Activated CD4-positive, CD25-positive, alpha-beta regulatory T cell (primary cell): ENCODE measurements around the gene CKB.
A peak's percentile ranks its signal among the peaks of the same experiment; 100 is the strongest.

ENCODE experiments used
- DNase-seq, 4 experiments: peaks; one replicate each; lab custom pipeline; 2025; lab: John Stamatoyannopoulos, UW

Gene CKB

DNA sequence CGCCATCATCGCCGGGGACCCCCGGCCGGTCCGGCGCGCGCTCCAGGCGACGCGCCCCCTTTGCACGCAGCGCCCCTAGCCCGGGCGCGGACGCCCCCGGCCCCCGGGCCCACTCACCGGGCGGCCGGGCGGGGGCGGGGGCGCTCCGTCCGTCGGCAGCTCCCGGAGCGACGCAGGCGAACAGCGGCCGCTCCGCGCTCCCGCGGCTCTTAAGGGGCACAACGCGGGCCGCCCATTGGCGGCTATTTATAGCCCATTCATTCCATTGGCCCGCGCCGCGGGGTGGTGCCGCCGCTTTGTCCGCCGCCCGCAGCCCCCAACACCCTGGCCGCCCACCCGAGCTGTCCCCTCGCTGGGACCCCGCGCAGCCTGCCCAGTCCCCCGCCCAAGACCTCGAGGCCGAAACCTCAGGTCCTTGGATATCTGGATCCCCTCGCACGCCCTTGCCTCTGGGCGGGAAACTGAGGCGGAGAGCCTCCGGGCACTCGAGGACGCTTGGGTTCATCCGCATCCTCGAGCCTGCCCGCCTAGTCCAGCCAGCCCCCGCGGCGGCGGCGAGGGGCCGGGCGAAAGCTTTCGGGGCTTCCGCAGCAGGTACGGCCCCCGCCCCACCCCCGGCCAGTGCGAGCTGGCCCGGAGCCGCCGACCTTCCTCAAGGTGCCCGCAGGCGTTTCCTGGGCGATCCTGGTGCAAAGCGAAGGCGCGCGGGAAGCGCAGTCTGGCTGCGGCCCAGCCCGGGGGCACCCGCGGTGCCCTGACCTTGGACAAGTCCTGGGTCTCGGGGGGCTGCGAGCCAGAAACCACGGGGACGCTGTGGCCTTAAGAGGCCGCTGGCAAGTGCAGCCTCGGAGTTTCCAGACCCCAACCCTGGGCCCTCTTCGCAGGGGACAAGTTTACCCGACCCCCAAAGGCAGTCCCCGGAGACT, at the start of gene CKB:
Gene CKB (minus strand): TSS at position 182 of the 926 bp plus-strand sequence. CDS start 337 bp downstream, outside the sequence.
- no peak for DNase-seq

DNA sequence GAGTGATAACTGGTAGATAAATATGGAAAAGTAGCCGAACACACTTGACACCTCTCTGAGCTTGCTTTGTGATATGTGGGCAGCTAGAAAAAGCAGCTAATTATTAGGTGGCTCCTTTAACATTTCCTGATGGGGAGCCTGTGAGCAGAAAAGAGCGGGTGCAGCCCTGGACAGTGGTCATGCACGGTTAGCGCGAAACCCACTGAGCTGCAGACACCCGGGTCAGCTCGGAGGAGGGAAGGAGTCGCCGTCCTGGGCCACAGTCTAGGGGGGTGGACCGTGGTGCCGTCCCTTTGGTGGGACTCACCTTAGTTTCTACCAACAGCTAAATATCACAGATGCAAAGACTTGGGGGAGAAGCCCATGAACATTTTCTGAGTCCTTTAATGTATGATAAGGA, 46.8 kb upstream of the CKB start:
- DNase-seq = no peak

DNA sequence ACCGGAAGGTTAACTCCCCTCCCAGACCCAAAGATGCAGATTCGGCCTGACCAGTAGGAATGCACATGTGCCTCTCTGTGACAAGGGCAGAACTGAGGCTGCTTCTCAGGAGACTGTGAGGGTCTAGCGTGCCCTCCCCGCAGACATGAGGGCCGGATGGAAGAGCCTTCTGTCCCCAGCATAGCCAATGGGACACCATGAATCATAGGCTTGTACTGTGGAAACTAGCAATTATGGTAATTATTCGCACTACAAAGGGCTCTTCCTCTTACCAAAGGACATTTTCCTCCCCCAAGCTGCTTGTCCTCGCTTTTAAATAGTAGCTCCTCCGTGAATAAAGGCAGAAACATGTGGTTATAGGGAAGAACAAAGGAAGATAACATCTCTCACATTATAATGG, 46.3 kb upstream of the CKB start:
- no peak for DNase-seq

DNA sequence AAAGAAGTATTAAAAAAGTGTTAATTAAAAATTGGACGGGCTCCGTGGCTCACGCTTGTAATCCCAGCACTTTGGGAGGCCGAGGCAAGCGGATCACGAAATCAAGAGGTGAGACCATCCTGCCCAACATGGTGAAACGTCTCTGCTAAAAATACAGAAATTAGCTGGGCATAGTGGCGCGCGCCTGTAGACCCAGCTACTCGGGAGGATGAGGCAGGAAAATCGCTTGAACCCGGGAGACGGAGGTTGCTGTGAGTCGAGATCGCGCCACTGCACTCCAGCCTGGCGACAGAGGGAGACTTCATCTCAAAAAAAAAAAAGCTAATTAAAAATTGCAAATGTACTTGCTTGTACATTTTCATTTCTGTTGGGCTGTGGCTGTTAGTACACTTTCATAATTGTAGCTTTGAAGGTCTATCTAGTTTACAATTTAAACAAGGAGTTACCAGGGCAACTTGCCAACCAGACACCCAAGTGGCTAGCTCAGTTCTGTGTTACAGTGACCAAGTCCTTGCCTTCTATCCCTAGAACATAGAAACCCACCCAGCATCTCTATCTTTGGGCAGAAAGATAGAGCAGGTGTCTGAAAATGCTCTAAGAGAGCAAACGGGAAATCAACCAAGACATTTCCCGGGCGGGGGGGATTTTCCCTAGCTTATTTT, 41.3 kb upstream of the CKB start:
- DNase-seq = no peak

DNA sequence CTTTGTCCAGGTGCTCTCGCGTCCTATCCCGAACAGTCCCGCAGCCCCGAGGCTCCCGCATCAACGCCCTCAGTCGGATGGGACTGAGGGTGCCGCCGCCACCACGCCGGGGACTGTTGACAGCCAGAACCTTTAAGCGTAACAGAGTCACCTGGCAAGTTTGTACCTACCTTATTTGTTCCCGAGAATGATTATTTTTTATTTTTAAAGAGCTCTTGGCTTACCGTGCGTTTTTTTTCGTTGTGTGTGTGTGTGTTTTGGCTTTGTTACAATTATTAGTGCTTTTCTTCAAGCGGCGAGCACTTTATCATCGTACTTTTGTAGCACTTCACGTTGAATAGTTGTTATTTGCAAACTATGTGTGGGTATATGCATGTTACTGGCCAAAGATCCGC, 40.6 kb upstream of the CKB start:
- no peak for DNase-seq

DNA sequence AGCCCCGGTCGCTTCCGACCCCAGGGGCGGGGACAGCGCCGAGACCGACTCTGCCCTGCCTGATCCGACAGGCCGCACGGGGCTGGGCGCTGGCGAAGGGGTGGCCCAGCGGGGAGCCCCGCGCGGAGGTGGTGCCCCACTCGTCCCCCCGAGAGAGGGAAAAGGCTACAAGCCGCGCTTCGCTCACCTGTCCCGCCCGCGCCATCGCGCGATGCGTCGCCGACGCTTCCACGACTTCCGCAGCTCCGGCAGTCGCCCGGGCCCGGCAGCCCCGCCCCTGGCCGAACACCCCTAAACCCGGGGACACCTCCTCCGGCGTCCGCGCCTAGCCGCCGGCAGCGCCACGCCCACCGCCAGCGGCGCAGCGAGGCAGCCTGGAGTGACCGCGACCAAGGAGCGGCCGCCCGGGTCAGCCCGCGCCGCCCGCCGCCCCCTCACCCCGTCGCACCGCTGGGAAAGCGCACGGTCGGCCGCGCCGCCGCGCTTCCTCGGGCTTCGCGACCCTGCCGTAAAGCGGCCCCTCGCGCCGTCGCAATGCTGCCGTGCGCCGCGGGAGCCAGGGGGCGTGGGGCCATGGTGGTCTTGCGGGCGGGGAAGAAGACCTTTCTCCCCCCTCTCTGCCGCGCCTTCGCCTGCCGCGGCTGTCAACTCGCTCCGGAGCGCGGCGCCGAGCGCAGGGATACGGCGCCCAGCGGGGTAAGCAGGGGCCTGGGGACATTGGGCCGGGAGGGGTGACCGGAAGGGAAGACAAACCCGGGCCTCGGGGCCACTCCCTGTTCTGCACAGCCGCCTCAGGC, 40.0 kb upstream of the CKB start, which contains the start of the genes BAG5 and COA8:
Gene BAG5 (minus strand): TSS at position 229 of the 797 bp plus-strand sequence. CDS start 1,493 bp downstream, outside the sequence.
Gene COA8 (plus strand): TSS at position 532 of the 797 bp plus-strand sequence. CDS start 42 bp downstream, at position 574.
- peak; percentile 72 to 84 (median 76) for DNase-seq

DNA sequence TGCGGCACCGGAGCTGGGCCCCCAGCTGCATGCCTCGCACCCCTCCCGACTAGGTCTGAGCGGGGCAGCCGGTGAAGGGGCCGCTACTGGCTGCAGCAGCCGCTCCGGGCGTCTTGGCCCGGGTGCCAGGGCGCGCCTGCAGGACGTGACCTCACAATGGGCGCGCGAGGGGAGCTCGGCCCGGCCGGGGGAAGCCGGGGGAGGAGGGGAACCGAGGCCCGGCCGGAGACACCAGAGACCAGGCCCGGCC, 39.5 kb upstream of the CKB start:
- peak in 1 of 4 experiments; percentile 36 for DNase-seq

DNA sequence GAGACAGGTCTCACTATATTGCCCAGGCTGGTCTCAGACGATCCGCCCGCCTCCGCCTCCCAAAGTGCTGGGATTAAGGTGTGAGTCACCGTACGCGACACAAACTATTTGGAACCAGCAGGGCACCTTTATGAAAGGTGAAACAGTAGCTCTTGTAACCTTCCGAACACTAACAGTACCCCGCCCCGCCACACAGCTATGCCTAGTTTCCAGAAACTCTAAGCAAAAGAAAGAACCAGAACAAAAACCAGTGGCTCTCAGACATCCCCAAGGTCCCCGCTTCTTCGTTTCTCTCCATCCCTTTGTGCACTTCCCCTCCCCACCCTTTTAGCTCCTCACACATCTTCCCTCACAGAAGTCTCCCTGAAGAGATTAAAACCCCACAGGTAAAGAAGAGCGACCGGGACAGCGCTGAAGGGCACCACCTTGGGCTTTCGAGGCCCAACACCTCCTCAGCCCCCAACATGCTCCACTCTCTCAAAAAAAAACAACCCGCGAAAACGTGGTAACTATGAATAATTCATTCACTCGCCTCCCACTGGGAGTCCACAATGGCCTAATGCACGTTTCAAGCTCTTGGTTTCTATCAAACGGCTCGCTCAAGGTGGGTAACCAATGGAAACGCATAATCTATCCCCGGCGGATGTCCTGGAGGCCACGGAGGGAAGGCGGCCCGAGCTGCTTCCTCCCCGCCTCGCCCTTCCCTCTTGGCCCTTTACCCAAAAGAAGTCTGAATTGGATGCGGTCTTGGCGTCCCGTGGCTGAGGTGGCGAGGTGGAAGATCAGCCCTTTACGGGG, 39.0 kb upstream of the CKB start:
- DNase-seq = no peak

DNA sequence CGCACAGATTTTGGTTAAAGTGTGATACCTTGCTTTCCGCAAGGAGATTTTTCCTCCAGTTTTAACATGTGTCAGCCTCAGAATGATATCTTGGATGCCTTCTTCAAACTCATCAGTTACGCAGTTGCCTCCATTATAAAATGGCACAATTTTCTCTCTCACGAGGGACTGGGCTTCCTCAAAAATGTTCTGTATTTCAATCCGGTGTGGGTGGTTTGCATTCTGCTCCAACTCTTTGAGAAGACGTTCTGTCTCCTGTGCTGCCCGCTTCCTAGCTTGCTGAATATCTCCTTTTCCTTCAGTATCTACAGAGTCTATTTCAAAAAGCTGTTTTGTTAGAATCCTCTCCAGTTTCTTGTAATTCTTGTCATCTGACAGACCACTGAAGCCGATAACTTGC, 38.1 kb upstream of the CKB start:
- DNase-seq = no peak

DNA sequence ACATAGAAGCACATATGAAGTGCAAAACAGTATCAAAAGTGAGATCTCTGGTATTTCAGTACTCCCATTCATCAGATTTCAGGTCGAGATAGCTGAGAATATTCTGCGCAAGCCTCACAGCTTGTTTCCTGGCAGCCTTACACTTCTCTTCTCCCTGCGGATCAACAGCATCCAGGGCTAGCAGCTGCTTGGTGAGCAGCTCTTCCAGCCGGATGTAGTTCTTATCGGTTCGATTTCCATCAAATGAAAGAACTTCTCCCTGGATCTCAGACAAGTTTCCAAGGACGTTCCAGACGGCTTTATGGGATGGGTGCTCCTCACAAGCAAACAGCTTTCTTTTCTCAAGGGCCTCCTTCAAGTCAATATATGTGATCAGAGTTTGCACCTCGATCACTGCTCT, 37.1 kb upstream of the CKB start:
- DNase-seq = no peak

DNA sequence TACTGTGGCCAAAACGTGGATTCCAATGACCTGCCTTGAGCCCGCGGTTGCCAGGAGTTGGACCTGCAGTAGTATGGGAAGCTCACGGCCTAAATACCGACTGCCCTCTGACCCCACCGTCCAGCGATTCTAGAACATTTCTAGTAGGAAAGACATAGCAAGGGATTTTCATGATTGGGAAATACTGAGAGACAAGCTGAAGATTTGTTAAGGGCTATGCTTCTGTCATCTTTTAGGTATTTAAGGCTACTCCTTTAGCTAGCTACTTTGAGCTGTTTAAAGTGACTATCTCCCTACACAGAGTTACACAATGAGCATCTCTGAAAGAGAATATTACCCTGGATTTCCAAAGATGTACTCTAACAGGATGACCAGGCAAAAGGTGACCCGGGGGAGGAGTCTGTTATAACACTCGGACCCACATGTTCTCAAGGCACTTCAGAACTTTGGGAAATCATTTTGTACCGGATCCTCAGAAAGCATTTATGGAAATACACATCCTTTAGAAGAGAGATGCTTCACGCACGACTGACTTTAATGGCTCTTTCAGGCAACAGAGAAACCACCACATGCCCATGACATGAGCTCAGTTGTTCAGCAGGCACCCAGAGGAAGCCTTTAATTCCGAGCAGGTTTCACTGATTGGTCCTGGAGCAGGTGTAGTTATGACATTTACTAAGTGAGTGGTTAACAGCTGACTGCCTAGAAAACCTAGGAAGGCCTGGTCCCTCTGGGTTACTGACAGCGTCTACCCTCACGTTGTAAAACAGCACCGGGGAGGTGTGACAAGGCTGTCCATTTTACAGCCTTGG, 35.6 kb upstream of the CKB start:
- no peak for DNase-seq

DNA sequence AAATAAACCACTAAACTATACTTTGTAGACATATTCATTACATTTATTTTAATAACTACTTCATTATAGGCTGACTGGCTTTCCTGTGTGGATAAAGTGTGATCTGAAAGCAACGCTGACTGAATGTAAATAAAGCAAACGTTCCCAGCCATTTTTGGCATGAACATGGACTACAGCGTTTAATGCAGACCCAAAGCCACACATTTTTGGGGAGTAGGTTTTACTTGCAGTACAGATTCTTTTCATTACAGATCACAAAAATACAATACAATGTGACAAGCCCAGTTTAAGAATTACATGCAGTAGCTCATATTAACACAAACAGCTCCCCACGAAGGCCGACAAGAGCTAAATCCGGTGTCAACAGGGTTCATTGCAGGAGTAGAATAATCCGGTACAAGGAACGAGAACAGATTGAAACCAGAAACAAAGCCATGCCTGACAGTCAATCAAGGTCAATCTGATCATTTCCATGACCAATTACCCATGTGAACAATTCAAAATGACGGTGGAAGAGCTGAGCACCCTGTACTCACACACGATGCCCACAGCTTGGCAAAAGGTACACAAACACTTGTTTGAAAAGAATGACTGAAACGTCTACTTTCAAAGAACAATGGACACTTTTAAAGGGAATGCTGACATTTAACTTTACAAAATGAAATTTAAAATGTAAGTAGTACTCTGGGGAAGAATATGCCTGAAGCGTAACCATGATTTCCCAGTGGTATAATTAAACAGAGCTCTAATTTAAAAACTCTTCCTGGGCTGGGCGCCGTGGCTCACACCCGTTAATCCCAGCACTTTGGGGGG, 34.5 kb upstream of the CKB start:
- DNase-seq = no peak

DNA sequence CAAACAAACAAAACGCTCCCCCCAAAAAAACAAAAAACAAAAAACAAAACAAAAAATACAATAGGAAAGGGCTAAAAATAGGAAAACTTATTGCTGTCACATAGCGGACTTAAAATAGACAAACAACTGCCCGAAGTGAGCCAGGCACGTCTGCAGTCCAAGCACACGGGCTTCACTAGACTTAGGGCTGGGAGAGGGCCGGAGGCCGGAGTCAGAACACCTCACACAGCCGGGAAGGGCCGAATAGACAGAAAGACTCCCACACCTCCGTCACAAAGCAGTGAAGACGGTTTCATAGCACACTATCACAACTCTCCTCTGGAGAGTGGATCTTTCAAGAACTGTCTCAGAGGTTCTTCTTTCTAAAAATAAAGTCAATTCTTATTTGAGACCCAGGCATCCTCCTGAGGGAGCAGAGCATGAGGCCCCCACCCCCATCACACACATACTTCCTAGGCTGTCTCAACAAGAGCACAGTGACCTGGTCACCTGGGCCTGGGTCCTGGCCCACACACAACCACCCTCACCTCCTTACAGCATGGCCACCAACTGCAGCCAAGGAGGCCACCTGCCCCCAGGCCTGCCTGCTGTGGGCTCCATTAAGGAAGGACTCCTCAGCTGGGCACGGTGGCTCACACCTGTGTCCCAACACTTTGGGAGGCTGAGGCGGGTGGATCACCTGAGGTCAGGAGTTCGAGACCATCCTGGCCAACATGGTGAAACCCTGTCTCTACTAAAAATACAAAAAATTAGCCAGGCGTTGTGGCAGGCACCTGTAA, 33.1 kb upstream of the CKB start:
- no peak for DNase-seq

DNA sequence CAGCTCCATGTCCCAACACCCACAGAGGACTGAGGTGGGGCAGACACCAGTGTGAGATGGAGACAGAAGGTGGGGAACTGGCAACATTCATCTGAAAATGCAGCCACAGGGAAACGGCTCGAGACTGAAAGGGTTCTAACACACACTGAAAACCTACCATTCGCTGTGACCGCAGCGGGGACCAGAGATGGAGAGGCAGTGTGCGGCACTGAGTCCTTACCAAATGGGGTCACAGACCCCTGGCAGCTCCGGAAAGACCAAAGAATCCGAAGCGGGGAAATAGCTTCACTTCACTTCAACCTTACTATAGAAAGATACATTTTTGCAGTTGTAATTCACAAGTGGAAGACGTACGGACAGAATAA, 30.2 kb upstream of the CKB start:
- DNase-seq = no peak

DNA sequence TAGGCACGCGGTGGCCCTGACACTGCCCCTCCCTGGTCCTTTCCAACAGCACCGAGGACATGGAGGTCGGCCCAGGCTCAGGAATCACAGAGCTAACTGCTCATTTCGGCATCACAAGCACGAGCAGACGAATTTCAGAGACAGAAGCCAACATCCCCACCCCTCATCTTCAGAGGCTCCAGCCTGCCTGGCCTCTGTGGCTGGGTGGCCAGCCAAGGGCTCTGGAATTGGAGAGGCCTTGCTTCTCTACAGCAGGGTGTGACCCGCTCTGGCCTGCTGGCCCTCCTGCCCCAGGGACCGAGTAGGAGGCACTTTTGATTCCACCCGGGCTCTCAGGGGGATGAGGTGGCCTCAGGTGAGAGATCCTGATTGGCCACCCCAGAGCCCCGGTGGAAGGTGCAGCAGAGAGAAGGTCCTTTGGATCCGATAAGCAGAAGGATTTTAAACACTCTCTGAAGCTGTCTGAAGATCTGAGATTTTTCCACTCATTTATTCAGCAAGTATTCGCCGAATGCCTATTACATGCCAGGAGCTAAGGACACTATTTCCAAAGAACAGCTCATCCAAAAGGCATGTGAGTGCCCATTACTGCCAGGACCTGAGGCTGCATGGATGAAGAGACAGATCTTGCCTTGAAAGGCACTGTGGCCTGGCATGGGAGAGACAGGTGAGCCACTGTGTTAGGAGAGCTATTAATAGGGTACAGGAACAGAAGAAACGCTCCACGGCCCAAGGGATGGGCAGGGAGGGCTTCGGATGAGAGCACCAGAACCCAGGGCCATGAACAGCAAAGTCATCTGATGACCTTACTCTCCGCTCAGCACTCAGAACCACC, 29.6 kb upstream of the CKB start:
- DNase-seq = no peak

DNA sequence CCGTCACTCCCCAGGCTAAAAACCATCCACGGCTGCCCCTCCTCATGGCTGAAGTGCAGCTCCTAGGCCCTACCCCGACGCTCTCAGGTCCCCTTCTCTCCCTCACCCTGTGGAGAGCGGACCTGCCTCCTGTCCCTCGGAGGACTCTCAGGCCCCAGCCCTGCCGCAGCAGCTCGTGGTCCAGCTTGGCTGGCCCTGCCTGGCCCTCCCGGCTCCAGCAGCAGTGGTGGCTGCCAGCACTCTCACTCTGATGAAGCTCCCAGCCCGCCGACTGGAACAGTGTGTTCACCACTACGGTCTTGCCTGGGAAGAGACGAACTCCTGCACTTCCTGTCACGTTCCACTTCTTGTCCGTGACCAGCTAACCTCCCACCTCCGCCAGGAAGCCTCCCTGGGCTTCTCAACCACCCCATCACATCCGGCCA, 28.7 kb upstream of the CKB start:
- DNase-seq = no peak

DNA sequence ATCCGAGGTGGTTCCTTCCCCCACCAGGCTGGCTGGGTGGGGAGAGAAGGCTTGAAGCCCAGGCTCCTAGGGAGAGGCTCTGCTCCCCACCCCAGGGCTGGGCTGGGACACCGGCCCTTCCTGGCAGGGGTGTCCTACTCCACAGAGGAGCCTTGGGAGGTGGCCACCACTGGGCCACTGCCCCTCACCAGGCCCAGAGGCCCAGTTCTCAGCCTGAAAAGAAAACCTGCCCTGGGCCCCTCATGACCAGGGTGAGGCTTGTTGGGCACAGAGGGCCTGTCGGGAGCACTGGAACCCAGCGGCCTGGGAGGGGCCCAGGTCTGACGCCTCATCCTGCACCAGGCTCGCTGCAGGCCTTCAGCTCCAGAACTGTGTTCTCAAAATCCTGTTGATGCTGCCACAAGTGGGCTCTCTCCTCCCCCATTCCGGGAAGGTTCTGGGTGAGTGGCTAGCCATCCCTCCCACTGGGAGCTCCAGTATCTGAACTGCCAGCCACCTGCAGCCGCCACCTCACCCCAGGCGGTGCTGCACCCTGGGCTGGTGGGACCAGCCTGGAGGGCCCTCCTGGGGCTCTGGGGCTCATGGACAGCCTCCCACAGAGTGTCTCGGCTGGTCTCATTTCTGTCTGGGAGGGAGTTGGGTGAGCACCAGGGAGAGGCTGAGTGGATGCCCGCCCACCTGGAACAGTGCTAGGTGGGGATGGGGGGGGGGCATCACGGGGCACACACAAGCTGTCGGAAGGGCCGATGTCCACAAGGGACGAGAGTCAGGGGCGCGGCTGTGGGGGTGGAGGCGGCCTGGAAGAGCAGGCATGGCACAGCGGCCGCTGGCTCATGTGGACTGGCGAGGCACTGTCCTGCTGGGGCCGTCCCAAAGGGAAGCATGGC, 28.1 kb upstream of the CKB start:
- DNase-seq = no peak
